HG03354 (cell line): ENCODE measurements around the gene MYO18B.
"Not testable (repeated sequence)": the region's sequence is repeated elsewhere in the genome, so short reads cannot be mapped to it uniquely, and the experiment has no call there.

Source experiments
- ATAC-seq: cut with Tn5 transposase; IDR thresholded peaks from one replicate; pipeline ENCODE4 v1.9.1; 2021; ENCODE audit warnings: mild to moderate bottlenecking; ENCODE audit not compliant: unreplicated experiment, poor library complexity, severe bottlenecking

Gene MYO18B

GRCh38 chr22:25962711-25963110 lies 220.7 kb downstream of the MYO18B start:
- ATAC-seq, result no peak

GRCh38 chr22:25964961-25965730 lies 223.2 kb downstream of the MYO18B start:
- no peak for ATAC-seq

- ATAC-seq, result no peak
Observed at GRCh38 chr22:25966448-25966913, 224.5 kb downstream of the MYO18B start.

GRCh38 chr22:25969286-25969685 lies 227.3 kb downstream of the MYO18B start:
- no peak for ATAC-seq

DNA sequence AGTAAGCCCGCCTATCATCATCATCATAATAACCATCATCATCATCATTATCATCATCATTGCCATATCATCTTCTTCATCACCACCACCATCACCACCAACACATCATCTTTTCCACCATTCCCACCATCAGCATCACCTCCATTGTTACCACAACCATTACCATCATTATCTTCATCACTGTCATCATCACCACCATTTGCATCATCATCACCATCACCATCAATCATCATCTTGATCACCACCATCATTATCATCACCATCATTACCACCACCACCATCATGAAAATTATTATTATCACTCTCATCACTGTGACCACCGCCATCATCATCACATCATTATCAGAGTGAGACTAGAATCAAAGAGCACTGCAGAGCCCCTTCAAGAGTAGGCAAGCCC lies 227.9 kb downstream of the MYO18B start:
- no peak for ATAC-seq

DNA sequence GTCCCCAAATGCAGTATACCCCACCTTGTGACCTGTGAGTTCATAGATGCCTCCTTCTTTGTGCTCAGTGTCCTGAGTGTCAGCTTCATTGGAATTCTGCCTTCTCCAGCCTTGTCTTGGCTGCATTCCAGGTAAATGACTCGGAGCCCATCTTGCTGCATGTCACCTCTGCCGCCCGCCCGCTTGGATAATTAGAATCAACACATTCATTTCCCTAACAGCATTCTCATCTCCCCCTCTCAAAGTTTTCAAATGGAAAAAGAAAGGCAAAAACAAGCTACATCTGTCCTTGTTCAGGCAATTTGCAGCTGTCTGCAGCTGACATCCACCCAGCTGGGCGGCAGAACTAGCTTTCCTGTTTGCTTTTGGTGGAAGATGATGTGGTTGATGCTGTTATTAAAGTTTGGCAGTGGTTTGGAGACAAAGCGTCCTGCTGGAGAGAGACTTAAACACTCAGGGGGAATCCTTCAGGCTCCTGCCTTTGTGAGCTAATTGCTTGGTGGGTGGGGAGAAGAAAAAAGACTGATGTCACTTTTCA lies 228.5 kb downstream of the MYO18B start:
- no peak for ATAC-seq

GRCh38 chr22:25970999-25971811 lies 229.2 kb downstream of the MYO18B start:
- ATAC-seq, result no peak

DNA sequence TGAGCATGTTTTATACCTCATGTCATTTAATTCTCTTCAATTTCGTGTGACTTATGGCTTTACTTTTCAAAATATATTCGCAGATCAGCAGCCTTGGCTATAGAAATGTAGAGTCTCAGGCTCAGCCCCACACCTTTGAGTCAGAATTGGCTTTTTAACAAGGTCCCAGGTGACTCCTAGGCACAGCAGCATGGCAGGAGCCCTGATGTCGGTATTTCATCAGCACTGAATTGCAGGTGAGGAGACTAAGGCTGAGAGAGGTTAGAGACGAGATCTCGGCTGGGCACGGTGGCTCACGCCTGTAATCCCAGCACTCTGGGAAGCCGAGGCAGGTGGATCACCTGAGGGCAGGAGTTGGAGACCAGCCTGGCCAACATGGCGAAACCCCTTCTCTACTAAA lies 230.4 kb downstream of the MYO18B start:
- ATAC-seq, result no peak

DNA sequence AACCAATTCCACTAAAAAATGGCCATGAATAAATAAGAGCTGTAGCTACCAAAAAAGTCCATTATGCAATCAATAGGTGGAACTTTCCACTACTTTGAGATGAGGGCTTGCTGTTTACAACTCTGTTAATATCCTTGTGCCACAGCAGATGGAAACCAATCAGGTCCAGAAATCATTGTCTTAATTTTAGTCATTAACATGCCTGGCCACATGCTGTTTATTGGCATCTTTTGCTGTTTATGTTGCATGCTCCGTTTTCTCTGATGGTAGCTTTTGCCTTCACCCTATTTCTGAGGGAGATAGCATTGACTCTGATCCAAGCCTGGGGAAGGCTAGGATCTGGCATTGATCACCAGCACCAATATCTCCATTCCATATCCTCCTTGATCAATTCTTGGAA lies 234.4 kb downstream of the MYO18B start:
- ATAC-seq, result no peak

DNA sequence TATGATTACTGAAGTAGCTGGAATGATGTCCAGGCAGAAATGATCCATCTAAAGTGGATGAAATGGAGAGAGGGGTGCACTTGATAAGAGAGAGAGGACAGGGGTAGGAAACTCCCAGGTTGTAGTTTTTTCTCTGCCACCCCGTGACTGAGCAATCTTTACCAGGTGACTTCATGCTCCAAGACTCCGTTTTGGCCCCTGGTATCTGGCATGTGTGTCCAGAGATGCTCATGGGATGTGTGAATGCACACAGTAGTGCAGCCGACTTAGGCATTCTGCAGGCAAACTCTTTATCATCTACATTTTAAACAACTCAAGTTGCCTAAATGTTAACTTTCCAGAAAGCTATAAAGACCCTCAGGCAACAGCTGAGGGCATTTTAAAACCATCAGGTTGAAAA lies 238.0 kb downstream of the MYO18B start:
- no peak for ATAC-seq

DNA sequence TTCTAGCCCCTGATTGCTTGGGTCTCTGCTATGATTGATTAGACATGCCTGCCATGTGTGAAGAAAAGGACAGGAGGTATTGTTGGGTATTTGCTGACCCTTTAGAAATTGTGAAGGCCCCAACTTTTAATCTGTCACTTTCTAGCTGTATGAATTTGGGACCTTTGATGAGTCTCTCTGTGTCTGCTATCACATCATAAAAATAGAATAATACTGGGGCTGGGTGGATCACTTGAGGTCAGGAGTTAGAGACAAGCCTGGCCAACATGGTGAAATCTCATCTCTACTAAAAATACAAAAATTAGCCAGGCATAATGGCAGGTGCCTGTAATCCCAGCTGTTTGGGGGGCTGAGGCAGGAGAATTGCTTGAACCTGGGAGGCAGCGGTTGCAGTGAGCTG lies 242.9 kb downstream of the MYO18B start:
- ATAC-seq, result not testable (repeated sequence)

- no peak for ATAC-seq
Observed at GRCh38 chr22:25987948-25988347, 246.0 kb downstream of the MYO18B start.

- ATAC-seq, result no peak
Observed at GRCh38 chr22:25990940-25991339, 249.0 kb downstream of the MYO18B start.

GRCh38 chr22:25992331-25992730 lies 250.3 kb downstream of the MYO18B start:
- no peak for ATAC-seq

GRCh38 chr22:25996669-25997068 lies 254.7 kb downstream of the MYO18B start:
- ATAC-seq, result no peak

DNA sequence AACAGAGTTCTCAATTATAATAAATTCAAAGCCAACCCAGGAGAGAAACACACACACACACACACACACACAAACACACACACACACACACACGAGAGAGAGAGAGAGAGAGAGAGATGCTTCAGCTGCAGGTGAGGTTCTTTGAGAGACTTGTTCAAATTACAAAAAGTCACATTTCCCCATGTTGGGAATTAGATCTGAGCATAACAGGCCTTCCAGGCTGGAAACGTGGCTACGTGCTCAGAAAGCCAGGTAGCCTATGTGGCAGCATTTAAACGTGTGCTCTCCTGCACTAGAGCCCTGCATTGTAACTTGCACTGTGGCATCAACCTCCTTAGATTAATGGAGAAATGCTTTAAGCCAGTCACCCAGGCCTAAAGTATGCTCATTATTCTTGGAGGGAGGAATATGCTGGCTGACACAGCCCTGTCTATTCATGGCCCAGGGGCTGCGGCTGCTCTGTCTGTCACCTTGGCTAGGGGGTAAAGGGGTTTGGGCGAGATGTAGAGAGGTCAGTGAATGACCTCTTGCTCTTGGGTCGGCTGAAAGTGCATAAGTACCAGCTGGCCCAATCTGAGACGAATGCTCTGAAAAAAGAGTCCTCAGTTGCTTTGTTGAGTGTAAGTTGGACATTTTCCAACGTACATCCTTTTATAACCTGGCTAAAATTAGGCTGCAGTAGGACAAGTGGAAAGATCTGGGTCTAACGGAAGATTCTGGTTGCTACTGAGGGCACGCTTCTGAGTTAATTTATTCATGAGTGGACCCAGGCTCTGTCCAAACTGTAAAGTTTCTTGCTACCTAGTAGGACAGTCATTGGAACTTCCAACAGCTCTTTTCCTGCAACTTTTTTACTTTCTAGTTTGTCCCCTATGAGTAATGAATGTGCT lies 256.1 kb downstream of the MYO18B start:
- no peak for ATAC-seq

- no peak for ATAC-seq
Observed at GRCh38 chr22:26002456-26002855, 260.5 kb downstream of the MYO18B start.

DNA sequence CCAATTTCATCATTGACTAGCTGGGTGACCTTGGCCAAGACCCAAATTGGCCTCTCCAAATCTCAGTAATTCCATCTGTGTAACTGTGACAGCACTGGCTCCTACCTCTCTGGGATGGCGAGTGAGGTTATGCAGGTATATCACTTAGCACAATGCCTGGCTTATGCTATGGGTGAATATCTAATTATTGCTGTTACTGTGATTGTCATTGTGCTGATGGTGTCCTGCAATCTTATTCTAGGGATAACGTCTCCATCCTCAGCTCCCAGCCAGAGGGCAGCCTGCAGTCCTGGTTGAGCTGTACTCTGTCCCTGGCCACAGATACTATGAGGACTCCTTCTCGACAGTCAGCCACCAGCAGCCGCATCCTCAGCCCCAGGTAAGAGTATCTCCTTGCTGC lies 262.5 kb downstream of the MYO18B start:
- no peak for ATAC-seq

DNA sequence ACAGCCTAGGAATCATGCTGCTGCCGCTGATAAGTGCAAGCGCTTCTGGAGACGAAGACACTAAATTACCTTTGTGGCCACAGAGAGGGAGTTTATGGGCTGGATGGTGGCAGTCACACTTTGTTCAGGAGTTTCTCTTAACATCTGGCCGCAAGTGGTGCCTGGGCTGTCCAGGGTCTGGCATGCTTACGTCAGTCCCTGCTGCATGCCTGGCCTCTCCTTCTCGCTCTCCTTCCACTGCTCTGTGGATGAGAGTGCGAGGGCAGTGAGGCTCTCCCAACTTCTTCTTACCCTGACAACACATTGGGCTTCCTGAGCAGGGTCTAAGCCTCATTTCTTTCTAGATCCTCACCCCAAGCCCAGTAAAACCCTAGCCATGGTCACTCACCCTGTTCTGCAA lies 266.6 kb downstream of the MYO18B start:
- no peak for ATAC-seq

DNA sequence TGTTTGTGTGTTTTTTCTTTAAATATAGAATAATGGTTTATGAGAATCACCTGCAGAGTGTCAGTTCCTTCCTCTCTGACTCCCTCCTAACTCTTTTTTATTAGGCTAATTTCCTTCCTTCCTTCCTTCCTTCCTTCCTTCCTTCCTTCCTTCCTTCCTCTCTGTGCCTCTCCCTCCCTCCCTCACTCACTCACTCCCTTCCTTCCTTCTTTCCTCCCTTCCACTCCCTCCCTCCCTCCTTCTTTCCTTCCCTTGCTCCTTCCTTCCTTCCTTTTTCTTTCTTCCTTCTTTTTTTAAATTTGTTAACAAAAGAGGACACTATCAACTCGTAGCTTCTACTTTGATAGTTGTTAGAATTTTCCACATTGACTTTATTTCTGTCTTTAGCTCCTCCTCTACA lies 274.9 kb downstream of the MYO18B start:
- no peak for ATAC-seq
